Peyer's patch (tissue), 4 donors: ENCODE data around the gene PRKCH.

Experiments used
- CTCF ChIP-seq, 6 experiments: fragments of 450-650 bp in 4 of 6; fragments of 200-600 bp in 2 of 6; sonication (generic) in 1 of 6; IDR thresholded peaks; one replicate each; pipeline ENCODE4 v1.5.1; 2017 to 2019; ENCODE audit warnings: antibody characterized with exemption in 6 of 6, mild to moderate bottlenecking in 3 of 6, moderate library complexity in 1 of 6
- POLR2A ChIP-seq, 2 donors: fragments of 450-650 bp; IDR thresholded peaks; one replicate each; pipeline ENCODE4 v1.5.1; 2017; ENCODE audit warnings: antibody characterized with exemption in 2 of 2, mild to moderate bottlenecking in 2 of 2, moderate library complexity in 2 of 2

GRCh38 chr14:61501714-61502458 is 180.5 kb downstream of the PRKCH start:
- TF ChIP-seq CTCF (IDR thresholded peaks at IDR 0.05): no peak
- TF ChIP-seq POLR2A (IDR thresholded peaks at IDR 0.05): no peak
